ENCODE measurements around the gene ABCB4.

- TF ChIP-seq EZH2 (IDR thresholded peaks at IDR 0.05; ENCODE audit: insufficient read depth, poor library complexity, severe bottlenecking), result no peak
- TF ChIP-seq EZH2phosphoT487 (IDR thresholded peaks at IDR 0.05; ENCODE audit: insufficient read depth, low read depth), result no peak
Measured at GRCh38 chr7:87414794-87415188, 60.7 kb downstream of the ABCB4 start.

Data from GM23248 (cell line).